ENCODE data around the gene XRCC2.

The XRCC2 gene

DNA sequence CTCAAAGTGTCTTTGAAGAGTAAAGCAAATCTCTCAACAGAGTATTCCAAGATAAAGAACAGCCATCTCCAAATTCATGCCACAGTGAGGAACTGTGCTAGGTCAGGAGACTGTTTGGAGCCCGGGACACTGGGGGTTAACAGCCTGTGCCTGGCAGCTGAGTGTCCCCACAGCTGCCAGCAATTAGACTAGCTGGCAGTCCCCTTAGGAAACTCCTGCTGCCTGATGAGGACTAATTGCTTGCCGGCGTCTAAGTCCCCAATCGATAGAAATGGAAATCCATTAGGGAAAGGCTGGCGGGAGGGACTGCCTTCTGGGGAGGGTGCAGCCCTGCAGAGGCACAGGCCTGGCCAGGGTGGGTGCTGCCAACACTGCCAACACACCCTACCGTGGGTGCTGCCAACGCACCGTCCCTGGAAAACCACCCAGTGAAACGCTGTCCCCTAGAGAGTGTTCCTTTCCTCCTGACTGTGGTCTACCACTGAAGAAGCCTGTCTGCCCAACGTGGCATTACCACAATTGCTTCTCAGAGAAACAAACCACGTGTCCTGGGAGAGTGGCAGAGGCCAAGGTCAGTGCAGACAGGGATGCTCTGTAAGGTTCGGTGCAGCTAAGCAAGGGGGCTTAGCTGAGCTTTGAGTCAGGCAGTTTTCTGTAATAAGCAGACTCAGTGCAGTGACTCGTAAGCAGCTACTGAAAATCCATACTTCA is 60.8 kb downstream of the XRCC2 start:
- no peak for FAIRE-seq
- no peak for DNase-seq (ENCODE audit: insufficient read length, low spot score)
- no peak for TF ChIP-seq POLR2A (IDR thresholded peaks at IDR 0.05; ENCODE audit: low read depth, low read length)

DNA sequence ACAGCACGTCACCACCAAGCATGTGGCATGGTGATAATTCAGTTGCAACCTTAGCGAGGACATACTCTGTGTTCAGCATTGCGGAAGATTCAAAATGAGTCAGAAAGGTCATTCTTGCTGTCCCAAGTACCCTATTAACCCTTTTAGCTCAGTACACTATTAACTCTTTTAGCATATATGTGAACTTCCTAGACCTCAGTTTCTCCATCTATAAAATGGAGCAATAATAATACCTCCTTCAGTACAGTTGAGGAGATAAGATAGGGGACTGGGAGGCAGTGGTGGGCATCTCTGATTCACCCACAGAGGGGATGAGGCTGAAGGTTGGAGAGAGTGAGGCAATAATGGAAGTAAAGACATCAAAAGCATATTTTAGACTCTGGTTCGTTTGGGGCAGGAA is 67.3 kb downstream of the XRCC2 start:
- TF ChIP-seq POLR2A (IDR thresholded peaks at IDR 0.05; ENCODE audit: low read depth, low read length), result no peak
- DNase-seq (ENCODE audit: insufficient read length, low spot score) (no peak), FAIRE-seq (no peak)

DNA sequence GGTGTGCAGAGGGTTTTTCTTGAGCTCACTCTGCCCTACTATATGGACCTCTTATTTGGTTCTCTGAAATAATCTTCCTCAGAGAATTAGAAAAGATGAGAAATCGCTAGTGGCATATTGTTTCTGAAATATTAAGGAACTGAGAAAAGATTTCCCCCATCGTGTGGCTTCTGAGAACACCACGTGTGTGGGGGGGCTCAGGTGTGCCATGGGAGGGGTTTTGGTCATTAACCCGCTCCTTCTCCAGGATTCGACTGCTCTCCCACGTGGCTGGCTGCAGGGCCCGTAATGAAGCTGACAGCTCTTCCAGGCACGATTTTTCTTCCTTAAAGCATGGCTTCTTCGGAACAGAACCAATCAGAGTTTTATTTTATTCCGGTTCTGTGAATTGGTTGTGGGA is 67.7 kb downstream of the XRCC2 start:
- DNase-seq (ENCODE audit: insufficient read length, low spot score), result no peak
- TF ChIP-seq POLR2A (IDR thresholded peaks at IDR 0.05; ENCODE audit: low read depth, low read length), result no peak
- FAIRE-seq, result no peak

DNA sequence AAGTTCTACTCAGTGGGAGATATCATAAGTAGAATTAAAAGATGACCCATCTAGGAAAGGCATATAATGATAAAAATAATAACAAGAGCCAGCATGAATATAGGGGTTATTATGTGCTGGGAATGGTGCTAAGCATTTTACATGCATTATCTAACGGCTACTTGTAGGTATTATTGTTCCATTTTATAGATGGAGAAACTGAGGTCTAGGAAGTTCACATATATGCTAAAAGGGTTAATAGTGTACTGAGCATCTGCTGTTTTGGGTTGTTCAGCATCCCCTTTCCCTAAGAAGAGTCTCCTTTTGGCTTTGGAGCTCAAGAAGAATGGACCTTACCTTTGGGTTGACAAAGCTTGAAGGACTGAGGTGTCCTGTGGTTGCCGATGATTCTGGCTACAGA is 68.9 kb downstream of the XRCC2 start:
- DNase-seq (ENCODE audit: insufficient read length, low spot score) (no peak), FAIRE-seq (no peak)
- no peak for TF ChIP-seq POLR2A (IDR thresholded peaks at IDR 0.05; ENCODE audit: low read depth, low read length)

DNA sequence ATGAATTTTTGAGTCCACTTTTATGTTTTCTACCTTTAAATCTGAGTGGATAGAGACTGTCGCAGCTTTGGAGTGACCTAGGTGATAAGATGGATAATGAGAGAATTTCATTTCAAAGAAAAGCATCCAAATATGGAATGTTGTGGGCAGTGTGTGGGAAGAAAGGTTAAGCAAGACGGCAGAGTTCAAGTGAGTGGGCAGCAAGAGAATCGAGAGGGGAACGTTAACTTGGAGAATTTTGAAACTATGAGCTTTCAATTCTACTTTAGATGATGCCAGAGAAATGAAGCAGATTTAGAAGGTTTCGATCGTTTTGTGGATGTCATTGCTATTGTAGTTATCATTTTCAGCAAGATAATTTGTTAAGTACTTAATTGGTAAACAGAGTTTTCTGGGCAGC is 73.0 kb downstream of the XRCC2 start:
- FAIRE-seq, result no peak
- no peak for TF ChIP-seq POLR2A (IDR thresholded peaks at IDR 0.05; ENCODE audit: low read depth, low read length)
- DNase-seq (ENCODE audit: insufficient read length, low spot score), result no peak

DNA sequence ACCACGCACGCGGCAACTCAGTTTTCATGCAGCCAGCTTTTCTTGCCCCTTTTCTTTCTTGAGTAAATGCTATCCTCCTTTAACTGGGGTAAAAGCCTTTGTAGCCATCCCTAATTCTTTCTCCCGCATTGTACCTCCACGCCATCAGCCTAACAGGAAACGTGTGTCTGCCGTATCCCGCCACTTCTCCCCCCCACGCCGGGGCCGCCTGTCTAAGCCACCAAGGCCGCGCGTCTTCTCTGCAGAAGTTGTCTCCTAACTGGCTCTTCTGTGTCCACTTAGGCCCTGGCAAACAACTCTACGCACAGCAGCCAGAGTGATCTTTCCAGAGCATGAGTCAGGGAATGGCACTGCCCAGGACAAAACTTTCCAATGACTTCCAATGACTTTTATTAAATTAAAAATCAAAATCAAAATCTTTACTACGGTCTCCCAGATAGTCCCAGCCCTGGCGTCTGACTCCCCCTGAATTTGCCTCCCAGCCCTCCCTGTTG is 74.6 kb downstream of the XRCC2 start:
- TF ChIP-seq POLR2A (IDR thresholded peaks at IDR 0.05; ENCODE audit: low read depth, low read length), result no peak
- FAIRE-seq (no peak), DNase-seq (ENCODE audit: insufficient read length, low spot score) (no peak)

DNA sequence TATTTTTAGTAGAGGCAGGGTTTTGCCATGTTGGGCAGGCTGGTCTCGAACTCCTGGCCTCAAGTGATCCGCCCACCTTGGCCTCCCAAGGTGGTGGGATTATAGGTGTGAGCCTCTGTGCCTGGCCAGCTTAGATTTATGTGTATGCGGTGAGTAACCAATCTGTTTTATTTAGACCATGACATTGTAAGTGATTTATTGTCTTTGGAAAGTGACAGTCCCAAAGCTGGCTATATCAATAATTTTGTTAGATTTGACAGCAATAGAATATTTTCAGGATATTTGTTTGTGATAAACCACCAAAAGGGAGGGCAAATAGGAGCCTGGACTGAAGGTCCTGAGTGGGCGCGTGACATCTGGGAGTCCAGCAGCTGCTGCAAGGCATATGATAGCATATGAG is 75.7 kb downstream of the XRCC2 start:
- no peak for TF ChIP-seq POLR2A (IDR thresholded peaks at IDR 0.05; ENCODE audit: low read depth, low read length)
- DNase-seq (ENCODE audit: insufficient read length, low spot score) (no peak), FAIRE-seq (no peak)

DNA sequence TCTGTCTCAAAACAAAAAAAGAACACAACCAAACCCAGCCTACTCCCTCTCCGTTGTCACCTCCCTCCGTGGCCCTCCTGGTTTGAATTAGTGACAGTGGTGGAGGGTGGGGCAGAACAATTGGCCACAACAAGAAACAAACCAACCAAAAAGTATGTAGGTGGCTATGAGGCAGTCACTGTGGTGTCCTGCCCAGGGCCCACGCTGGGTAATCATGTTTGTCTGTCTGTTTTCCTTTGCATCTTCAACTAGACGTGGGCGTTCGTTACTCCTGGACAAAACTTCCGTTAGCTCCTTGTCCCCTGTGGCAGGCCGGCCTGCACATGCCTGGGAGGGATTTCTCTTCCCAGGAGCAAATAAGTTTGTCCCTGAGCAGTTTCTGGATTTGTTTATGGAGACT is 78.4 kb downstream of the XRCC2 start:
- FAIRE-seq (no peak), DNase-seq (ENCODE audit: insufficient read length, low spot score) (no peak)

DNA sequence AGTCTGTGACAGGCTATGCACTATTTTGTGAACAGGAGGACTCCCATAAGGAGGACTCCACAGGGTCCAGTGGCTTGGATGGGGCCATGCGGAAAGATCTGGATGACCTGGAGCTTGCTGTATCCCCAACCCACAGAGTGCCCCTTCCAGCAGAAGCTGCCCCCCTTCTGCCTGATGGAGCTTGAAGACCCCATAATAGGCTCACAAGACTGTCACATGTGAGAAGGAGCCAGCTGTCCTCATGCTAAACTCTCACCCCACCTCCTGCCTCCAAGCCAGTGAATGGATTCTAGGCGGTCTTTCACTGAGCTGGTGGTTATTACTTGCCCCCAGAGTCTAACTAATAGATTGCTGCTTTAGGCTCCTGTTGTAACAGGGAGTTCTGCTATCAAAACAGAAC is 79.1 kb downstream of the XRCC2 start:
- DNase-seq (ENCODE audit: insufficient read length, low spot score) (no peak), FAIRE-seq (no peak)
- no peak for TF ChIP-seq POLR2A (IDR thresholded peaks at IDR 0.05; ENCODE audit: low read depth, low read length)

More for the DNA sequence above, 78.4 kb downstream of the XRCC2 start:
- no peak for TF ChIP-seq POLR2A (IDR thresholded peaks at IDR 0.05; ENCODE audit: low read depth, low read length)
